B cell (primary cell): Measurements from ENCODE around the gene CCDC17. TPM values are rescaled to one million over a fixed set of nuclear protein-coding genes. Genes with fewer than 3 reads are reported as not detected.

Source experiments
- ATAC-seq: fragments of 200-7000 bp; cut with Tn5 transposase; one replicate; pipeline ENCODE4 v1.10.0; 2021; ENCODE audit warnings: low read depth, mild to moderate bottlenecking, moderate number of reproducible peaks, moderate library complexity
- CTCF ChIA-PET: fragments of 350-600 bp; sonication (Branson Sonifier 250); formaldehyde crosslinking; loops from one replicate; lab custom pipeline; 2021; ENCODE audit warnings: antibody characterized with exemption, inconsistent platforms; lab: Charles Lee
- POLR2A ChIA-PET: fragments of 350-600 bp; sonication (Branson Sonifier 250); formaldehyde crosslinking; loops from one replicate; lab custom pipeline; 2021; ENCODE audit warnings: antibody characterized with exemption; lab: Charles Lee
- DNase-seq: peaks from one replicate; pipeline ENCODE4 v3.0.0; 2013
- H2AFZ ChIP-seq: 2 replicates; pipeline ENCODE4 v1.6.1; 2012; ENCODE audit warnings: mild to moderate bottlenecking, low read depth, low read length; ENCODE audit not compliant: insufficient read depth, poor library complexity, severe bottlenecking
- H3K27ac ChIP-seq, 2 donors: 1 replicate in 1 of 2; 2 replicates in 1 of 2; pipeline ENCODE4 v1.5.1; 2012 to 2013; ENCODE audit warnings: low read length in 2 of 2, mild to moderate bottlenecking in 2 of 2, moderate library complexity in 1 of 2
- H3K27me3 ChIP-seq, 4 experiments: fragments of 200-600 bp in 1 of 4; sonication (generic) in 1 of 4; replicated peaks in 1 of 4; 1 replicate in 2 of 4; 2 replicates in 2 of 4; pipeline versions ENCODE4 v1.6.1 to v1.7.0; 2013 to 2016; ENCODE audit warnings: low read length in 3 of 4, mild to moderate bottlenecking in 2 of 4, mixed read lengths in 1 of 4, moderate library complexity in 1 of 4; ENCODE audit not compliant: insufficient read depth in 4 of 4, control insufficient read depth in 3 of 4; ENCODE audit errors: control extremely low read depth in 1 of 4
- H3K36me3 ChIP-seq, 2 experiments: replicated peaks in 1 of 2; 1 replicate in 1 of 2; 2 replicates in 1 of 2; pipeline versions ENCODE4 v1.6.1 to v1.7.1; 2013; ENCODE audit warnings: low read length in 1 of 2; ENCODE audit not compliant: insufficient read depth in 2 of 2, control insufficient read depth in 1 of 2; ENCODE audit errors: control extremely low read depth in 1 of 2, extremely low read depth in 1 of 2
- H3K4me1 ChIP-seq, 2 donors: fragments of 200-600 bp in 1 of 2; sonication (generic) in 1 of 2; 1 replicate in 1 of 2; 2 replicates in 1 of 2; pipeline versions ENCODE4 v1.5.1 to v1.6.1; 2013 to 2017; ENCODE audit warnings: low read length in 2 of 2; ENCODE audit not compliant: control insufficient read depth in 2 of 2, insufficient read depth in 2 of 2
- H3K4me2 ChIP-seq: replicated peaks from 2 replicates; pipeline ENCODE3; 2012; ENCODE audit warnings: mild to moderate bottlenecking, low read depth, low read length; ENCODE audit not compliant: poor library complexity, severe bottlenecking
- H3K4me3 ChIP-seq, 5 experiments: fragments of 200-600 bp in 1 of 5; sonication (generic) in 1 of 5; 1 replicate in 3 of 5; 2 replicates in 2 of 5; pipeline versions ENCODE4 v1.5.1 to v1.7.0; 2011 to 2016; ENCODE audit warnings: low read length in 4 of 5, mild to moderate bottlenecking in 4 of 5, low read depth in 2 of 5, control low read depth in 1 of 5, moderate library complexity in 1 of 5; ENCODE audit not compliant: insufficient read depth in 1 of 5; ENCODE audit errors: control extremely low read depth in 1 of 5, extremely low read depth in 1 of 5
- H3K79me2 ChIP-seq: fragments of 200-600 bp; sonication (generic); one replicate; pipeline ENCODE4 v1.6.0; 2016; ENCODE audit warnings: low read length; ENCODE audit not compliant: control insufficient read depth, insufficient read depth
- H3K9ac ChIP-seq: fragments of 200-600 bp; sonication (generic); 2 replicates; pipeline ENCODE4 v1.6.1; 2017; ENCODE audit warnings: mild to moderate bottlenecking, low read length, moderate library complexity
- H3K9me3 ChIP-seq, 3 donors: one replicate each; pipeline versions ENCODE4 v1.6.1 to v1.7.1; 2013; ENCODE audit warnings: low read length in 2 of 3; ENCODE audit not compliant: control insufficient read depth in 2 of 3, insufficient read depth in 1 of 3; ENCODE audit errors: control extremely low read depth in 1 of 3
- H4K20me1 ChIP-seq: 2 replicates; pipeline ENCODE4 v1.6.0; 2012; ENCODE audit warnings: mild to moderate bottlenecking, low read length; ENCODE audit not compliant: insufficient read depth, control insufficient read depth, poor library complexity, severe bottlenecking
- H3K27ac Mint-ChIP-seq: one replicate; pipeline ENCODE4 v1.8.0; 2021; ENCODE audit warnings: mixed read lengths
- H3K27me3 Mint-ChIP-seq: one replicate; pipeline ENCODE4 v1.8.0; 2021; ENCODE audit warnings: mixed read lengths
- H3K4me1 Mint-ChIP-seq: one replicate; pipeline ENCODE4 v1.8.0; 2021; ENCODE audit warnings: mixed read lengths
- H3K4me3 Mint-ChIP-seq: one replicate; pipeline ENCODE4 v1.8.0; 2021; ENCODE audit warnings: mixed read lengths
- H3K9me3 Mint-ChIP-seq: one replicate; pipeline ENCODE4 v1.8.0; 2022; ENCODE audit warnings: mixed read lengths; ENCODE audit not compliant: insufficient read depth
- EZH2 ChIP-seq: IDR thresholded peaks from 2 replicates; pipeline ENCODE4 v1.6.1; 2012; ENCODE audit warnings: borderline replicate concordance, low read depth, mild to moderate bottlenecking, moderate library complexity, low read length; ENCODE audit not compliant: insufficient read depth, poor library complexity, severe bottlenecking
- WGBS: methylation state at CpG from one replicate; pipeline ENCODE4 v1.1.5; 2013; ENCODE audit warnings: missing lambda C conversion rate; ENCODE audit not compliant: insufficient coverage; 5-methylcytosine and 5-hydroxymethylcytosine counted together
- intact Hi-C: fragments of 100-400 bp; cut with micrococcal nuclease; formaldehyde crosslinking; loops from one replicate; pipeline ENCODE4 v1.10.0; 2022
- polyA plus RNA-seq: library from polyadenylated mRNA; depleted of rRNA; stranded (reverse); fragments of >200 nt; gene quantifications from 2 replicates; pipeline ENCODE4 v1.2.3, GENCODE V29; 2012
- total RNA-seq, 2 donors: library from RNA; stranded (reverse); fragments of 120-200 nt in 1 of 2; gene quantifications; 1 replicate in 1 of 2; 2 replicates in 1 of 2; pipeline versions ENCODE4 v1.2.3 to v1.2.4, GENCODE V29; 2013 to 2022
- TF ChIP-seq, protein P1 (sequence below): fragments of 200-600 bp; IDR thresholded peaks from one replicate; pipeline ENCODE4 v1.8.0; 2022; ENCODE audit warnings: antibody characterized with exemption, mild to moderate bottlenecking

CCDC17 gene
- total and polyA plus RNA-seq, 2 donors (not counting 1 experiment from before 2014, with no cell fraction given), result 2.9 to 8.2 TPM

DNA sequence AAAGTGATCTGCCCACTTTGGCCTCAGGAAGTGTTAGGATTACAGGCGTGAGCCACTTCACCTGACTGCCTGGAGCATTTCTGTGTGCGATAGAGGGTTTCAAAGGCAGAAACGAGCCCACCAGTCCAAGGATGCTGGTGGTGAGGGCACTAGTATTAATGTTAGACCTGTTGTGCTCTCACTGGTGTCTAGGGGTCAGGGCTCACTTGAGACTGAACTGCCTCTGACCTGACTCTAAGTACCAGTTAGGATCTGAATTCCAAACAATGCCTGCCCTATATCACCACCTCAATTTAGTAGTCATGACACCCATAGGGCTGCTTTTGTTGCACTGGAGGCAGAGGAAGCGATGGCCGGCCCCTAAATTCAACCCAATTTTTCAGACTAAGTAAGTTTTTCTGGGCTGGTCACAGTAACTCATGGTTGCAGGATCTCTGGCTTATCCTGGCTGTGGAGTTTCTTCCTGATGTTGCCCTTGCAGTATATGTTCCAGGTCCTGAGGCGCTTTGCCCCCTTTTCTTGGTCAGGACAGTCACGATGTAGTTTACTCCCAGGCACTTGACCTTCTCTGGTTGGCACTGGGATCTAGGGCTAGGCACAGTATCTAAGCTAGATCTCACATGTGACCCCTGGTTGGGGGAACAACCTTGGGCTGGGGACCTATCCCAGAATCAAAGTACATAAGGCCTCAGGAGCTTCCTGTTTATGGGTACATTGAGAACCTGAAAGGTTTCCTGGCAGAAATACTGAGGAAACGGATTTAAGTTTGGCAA, 4.5 kb downstream of the CCDC17 start:
- peaks cover 12 to 16% of the 10 kb centered on the region in 2 donors for H3K4me1 ChIP-seq
- H2AFZ ChIP-seq, result no peak overlapping the region
- H3K9ac ChIP-seq, result no peak overlapping the region
- no peaks in the 10 kb centered on the region for H3K27me3 ChIP-seq
- Mint-ChIP-seq H3K27ac (no peak overlapping the region), H3K27me3 (no peaks in the 10 kb centered on the region), H3K4me3 (no peak overlapping the region), H3K9me3 (no peaks in the 10 kb centered on the region), H3K4me1 (peaks cover 24% of the 10 kb centered on the region)
- no peak overlapping the region for H3K4me2 ChIP-seq
- TF ChIP-seq, protein P1, sequence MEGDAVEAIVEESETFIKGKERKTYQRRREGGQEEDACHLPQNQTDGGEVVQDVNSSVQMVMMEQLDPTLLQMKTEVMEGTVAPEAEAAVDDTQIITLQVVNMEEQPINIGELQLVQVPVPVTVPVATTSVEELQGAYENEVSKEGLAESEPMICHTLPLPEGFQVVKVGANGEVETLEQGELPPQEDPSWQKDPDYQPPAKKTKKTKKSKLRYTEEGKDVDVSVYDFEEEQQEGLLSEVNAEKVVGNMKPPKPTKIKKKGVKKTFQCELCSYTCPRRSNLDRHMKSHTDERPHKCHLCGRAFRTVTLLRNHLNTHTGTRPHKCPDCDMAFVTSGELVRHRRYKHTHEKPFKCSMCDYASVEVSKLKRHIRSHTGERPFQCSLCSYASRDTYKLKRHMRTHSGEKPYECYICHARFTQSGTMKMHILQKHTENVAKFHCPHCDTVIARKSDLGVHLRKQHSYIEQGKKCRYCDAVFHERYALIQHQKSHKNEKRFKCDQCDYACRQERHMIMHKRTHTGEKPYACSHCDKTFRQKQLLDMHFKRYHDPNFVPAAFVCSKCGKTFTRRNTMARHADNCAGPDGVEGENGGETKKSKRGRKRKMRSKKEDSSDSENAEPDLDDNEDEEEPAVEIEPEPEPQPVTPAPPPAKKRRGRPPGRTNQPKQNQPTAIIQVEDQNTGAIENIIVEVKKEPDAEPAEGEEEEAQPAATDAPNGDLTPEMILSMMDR, result no peak
- no peak for TF ChIP-seq EZH2
- H3K9me3 ChIP-seq, result peaks cover 0 to 10% (median 0%) of the 10 kb centered on the region in 3 donors
- ATAC-seq (no peak), DNase-seq (no peak)
- WGBS, result 66% methylated on average over 7 of the region's 8 CpGs
- no peaks in the 10 kb centered on the region for H3K79me2 ChIP-seq
- H3K27ac ChIP-seq, result no peak overlapping the region
- intact Hi-C loops, result no loop called here
- H3K36me3 ChIP-seq, result peaks cover 9 to 59% of the 10 kb centered on the region in 2 experiments
- ChIA-PET POLR2A (no interaction called here), CTCF (no interaction called here)
- H4K20me1 ChIP-seq, result peaks cover 19% of the 10 kb centered on the region
- H3K4me3 ChIP-seq, result no peak overlapping the region

DNA sequence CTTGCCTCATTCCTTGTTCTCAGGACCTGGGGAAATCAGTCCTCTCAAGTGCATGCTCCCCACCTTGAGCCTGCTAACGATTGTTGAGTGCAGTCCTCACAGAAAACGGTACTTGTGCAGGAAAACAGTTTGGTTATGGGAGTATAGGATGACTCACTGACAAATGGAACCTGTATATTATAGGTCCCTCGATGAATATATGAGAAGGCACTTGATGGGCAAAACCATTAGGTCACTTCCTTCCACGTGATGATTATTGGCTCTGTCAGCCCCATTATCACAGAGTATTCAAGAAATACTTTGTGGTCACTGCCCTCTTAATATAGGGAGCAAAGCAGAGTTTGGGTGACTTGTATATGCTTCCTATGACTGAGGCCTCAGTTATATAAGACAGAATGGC, 6.2 kb downstream of the CCDC17 start:
- POLR2A ChIA-PET, result no interaction called here
- Histone ChIP-seq H3K79me2 (no peaks in the 10 kb centered on the region), H4K20me1 (peaks cover 24% of the 10 kb centered on the region), H3K27me3 (no peaks in the 10 kb centered on the region), H3K9ac (no peak overlapping the region), H3K4me2 (no peak overlapping the region), H3K36me3 (peaks cover 4 to 73% of the 10 kb centered on the region in 2 experiments), H3K27ac (no peak overlapping the region), H3K4me1 (peaks cover 12 to 16% of the 10 kb centered on the region in 2 donors), H3K9me3 (no peaks in the 10 kb centered on the region), H3K4me3 (no peak overlapping the region), H2AFZ (no peak overlapping the region)
- WGBS, result 84% methylated on average over 2 of the region's 4 CpGs
- H3K4me3 Mint-ChIP-seq, result no peak overlapping the region
- CTCF ChIA-PET, result no interaction called here
- peaks cover 24% of the 10 kb centered on the region for H3K4me1 Mint-ChIP-seq
- no peak for DNase-seq
- intact Hi-C loops, result no loop called here
- ATAC-seq, result no peak
- H3K27ac Mint-ChIP-seq, result no peak overlapping the region
- no peak for TF ChIP-seq EZH2
- TF ChIP-seq, protein P1, result no peak
- no peaks in the 10 kb centered on the region for H3K9me3 Mint-ChIP-seq
- no peaks in the 10 kb centered on the region for H3K27me3 Mint-ChIP-seq
